ENCODE data around the gene LYPLAL1. TPM values are rescaled to one million over a fixed set of nuclear protein-coding genes. Genes with fewer than 3 reads are reported as not detected.

The LYPLAL1 gene
- total RNA-seq, 2 donors from 2014 or later = 27.6 to 35.7 TPM

DNA sequence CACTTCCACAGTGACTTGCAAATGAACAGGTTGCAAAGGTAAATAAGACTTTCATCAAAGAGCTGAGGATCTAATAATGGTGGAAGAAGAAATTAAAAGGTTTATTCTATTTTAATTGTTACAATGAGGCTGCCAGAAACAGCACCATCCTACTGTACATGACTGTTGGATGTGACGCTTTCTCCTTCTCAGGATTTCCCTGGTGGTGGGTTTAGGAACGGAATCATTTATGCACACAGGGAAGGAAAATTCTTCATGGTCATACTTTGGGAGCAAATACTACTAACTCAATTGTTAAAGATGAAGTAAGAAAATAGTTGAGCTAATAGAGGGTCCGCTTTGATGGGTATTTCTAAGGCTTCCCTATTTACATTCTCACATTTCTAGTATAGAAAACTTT is 22.2 kb upstream of the LYPLAL1 start:
- no peak for DNase-seq
- WGBS, 2 experiments (ENCODE audit: insufficient coverage in 1 of 2, insufficient read length in 1 of 2) = 100% methylated on average over 2 of the region's 3 CpGs; no CpG with 5 or more reads in 1 of the 2 experiments
- H3K4me3 ChIP-seq (ENCODE audit: low read length) = no peak overlapping the region
- Mint-ChIP-seq H3K4me3 (no peak overlapping the region), H3K4me1 (peaks cover 12% of the 10 kb centered on the region), H3K9me3 (no peaks in the 10 kb centered on the region), H3K27ac (no peak overlapping the region), H3K36me3 (ENCODE audit: low read depth) (no peaks in the 10 kb centered on the region), H3K27me3 (ENCODE audit: insufficient read depth) (no peaks in the 10 kb centered on the region)
- no peaks in the 10 kb centered on the region for H3K9me3 ChIP-seq (ENCODE audit: control insufficient read depth, low read length)
- no peaks in the 10 kb centered on the region for H3K27me3 ChIP-seq (ENCODE audit: control insufficient read depth, insufficient read depth, low read length, poor library complexity, severe bottlenecking)
- no peak overlapping the region for H3K9ac ChIP-seq (ENCODE audit: extremely low read depth, low read length, poor library complexity, severe bottlenecking)
- H3K36me3 ChIP-seq (ENCODE audit: control insufficient read depth, insufficient read depth, low read length) = no peaks in the 10 kb centered on the region
- H3K27ac ChIP-seq (ENCODE audit: low read depth, low read length) = no peak overlapping the region
- TF ChIP-seq, protein P1, sequence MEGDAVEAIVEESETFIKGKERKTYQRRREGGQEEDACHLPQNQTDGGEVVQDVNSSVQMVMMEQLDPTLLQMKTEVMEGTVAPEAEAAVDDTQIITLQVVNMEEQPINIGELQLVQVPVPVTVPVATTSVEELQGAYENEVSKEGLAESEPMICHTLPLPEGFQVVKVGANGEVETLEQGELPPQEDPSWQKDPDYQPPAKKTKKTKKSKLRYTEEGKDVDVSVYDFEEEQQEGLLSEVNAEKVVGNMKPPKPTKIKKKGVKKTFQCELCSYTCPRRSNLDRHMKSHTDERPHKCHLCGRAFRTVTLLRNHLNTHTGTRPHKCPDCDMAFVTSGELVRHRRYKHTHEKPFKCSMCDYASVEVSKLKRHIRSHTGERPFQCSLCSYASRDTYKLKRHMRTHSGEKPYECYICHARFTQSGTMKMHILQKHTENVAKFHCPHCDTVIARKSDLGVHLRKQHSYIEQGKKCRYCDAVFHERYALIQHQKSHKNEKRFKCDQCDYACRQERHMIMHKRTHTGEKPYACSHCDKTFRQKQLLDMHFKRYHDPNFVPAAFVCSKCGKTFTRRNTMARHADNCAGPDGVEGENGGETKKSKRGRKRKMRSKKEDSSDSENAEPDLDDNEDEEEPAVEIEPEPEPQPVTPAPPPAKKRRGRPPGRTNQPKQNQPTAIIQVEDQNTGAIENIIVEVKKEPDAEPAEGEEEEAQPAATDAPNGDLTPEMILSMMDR (conservative IDR thresholded peaks at IDR 0.05) = peak; percentile 52
- H3K4me1 ChIP-seq (ENCODE audit: control insufficient read depth, insufficient read depth, low read length) = no peaks in the 10 kb centered on the region

DNA sequence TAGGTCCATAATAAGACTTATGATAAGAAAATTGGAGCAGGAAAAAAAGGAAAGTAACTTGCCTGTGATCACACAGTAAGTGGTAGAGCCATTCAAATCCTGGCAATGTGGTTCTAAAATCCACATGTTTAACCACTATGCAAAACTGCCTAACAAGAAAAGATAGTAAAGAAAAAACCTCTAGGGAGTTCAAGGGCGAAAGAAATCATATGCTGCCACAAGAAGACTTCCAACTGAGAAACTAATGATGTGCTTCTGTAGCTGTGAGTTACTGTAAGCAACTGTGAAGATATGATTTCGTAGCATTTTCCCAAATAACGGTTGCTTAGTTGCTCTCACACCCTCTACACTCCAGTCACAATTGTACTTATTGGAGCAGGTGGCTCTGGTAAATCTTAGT is 20.9 kb upstream of the LYPLAL1 start:
- no peak overlapping the region for H3K27ac Mint-ChIP-seq
- H3K9me3 ChIP-seq (ENCODE audit: control insufficient read depth, low read length) = no peaks in the 10 kb centered on the region
- no peak overlapping the region for H3K4me3 ChIP-seq (ENCODE audit: low read length)
- 86% methylated on average over 1 of the region's 3 CpGs; no CpG with 5 or more reads in 1 of the 2 experiments for WGBS, 2 experiments (ENCODE audit: insufficient coverage in 1 of 2, insufficient read length in 1 of 2)
- no peak for DNase-seq
- H3K36me3 ChIP-seq (ENCODE audit: control insufficient read depth, insufficient read depth, low read length) = no peaks in the 10 kb centered on the region
- TF ChIP-seq, protein P1 (conservative IDR thresholded peaks at IDR 0.05) = no peak
- no peaks in the 10 kb centered on the region for H3K36me3 Mint-ChIP-seq (ENCODE audit: low read depth)
- H3K9ac ChIP-seq (ENCODE audit: extremely low read depth, low read length, poor library complexity, severe bottlenecking) = no peak overlapping the region
- H3K4me1 Mint-ChIP-seq = peaks cover 12% of the 10 kb centered on the region
- no peaks in the 10 kb centered on the region for H3K27me3 Mint-ChIP-seq (ENCODE audit: insufficient read depth)
- H3K27ac ChIP-seq (ENCODE audit: low read depth, low read length) = no peak overlapping the region
- no peaks in the 10 kb centered on the region for H3K9me3 Mint-ChIP-seq
- H3K27me3 ChIP-seq (ENCODE audit: control insufficient read depth, insufficient read depth, low read length, poor library complexity, severe bottlenecking) = no peaks in the 10 kb centered on the region
- no peaks in the 10 kb centered on the region for H3K4me1 ChIP-seq (ENCODE audit: control insufficient read depth, insufficient read depth, low read length)
- no peak overlapping the region for H3K4me3 Mint-ChIP-seq

DNA sequence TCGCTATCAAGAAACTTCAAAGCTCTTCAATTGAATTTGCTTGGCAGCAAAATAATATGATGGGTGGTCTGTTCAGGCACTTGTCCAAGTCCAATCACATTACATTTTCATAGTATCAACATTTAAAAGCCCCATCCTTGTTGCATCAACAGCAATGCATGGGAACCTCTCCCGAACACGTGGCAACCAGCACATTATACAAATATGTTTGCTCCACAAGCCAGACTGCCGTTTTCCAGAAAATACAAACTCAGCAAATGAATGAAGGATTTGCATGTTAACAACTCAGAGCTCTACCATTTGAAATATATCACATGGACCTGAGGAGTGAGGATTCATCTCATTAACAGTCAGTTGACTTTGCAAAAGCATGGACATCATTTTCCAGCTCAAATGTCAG is 20.0 kb upstream of the LYPLAL1 start:
- no peak overlapping the region for H3K9ac ChIP-seq (ENCODE audit: extremely low read depth, low read length, poor library complexity, severe bottlenecking)
- H3K4me1 ChIP-seq (ENCODE audit: control insufficient read depth, insufficient read depth, low read length) = no peaks in the 10 kb centered on the region
- H3K27ac Mint-ChIP-seq = no peak overlapping the region
- no peak for DNase-seq
- H3K36me3 Mint-ChIP-seq (ENCODE audit: low read depth) = no peaks in the 10 kb centered on the region
- no peaks in the 10 kb centered on the region for H3K36me3 ChIP-seq (ENCODE audit: control insufficient read depth, insufficient read depth, low read length)
- no peaks in the 10 kb centered on the region for H3K9me3 ChIP-seq (ENCODE audit: control insufficient read depth, low read length)
- H3K27me3 ChIP-seq (ENCODE audit: control insufficient read depth, insufficient read depth, low read length, poor library complexity, severe bottlenecking) = no peaks in the 10 kb centered on the region
- no peak overlapping the region for H3K4me3 ChIP-seq (ENCODE audit: low read length)
- 92 to 100% methylated on average over 1 to 4 of the region's 4 CpGs for WGBS, 2 experiments (ENCODE audit: insufficient coverage in 1 of 2, insufficient read length in 1 of 2)
- no peak overlapping the region for H3K4me3 Mint-ChIP-seq
- peaks cover 12% of the 10 kb centered on the region for H3K4me1 Mint-ChIP-seq
- TF ChIP-seq, protein P1 (conservative IDR thresholded peaks at IDR 0.05) = no peak
- no peaks in the 10 kb centered on the region for H3K9me3 Mint-ChIP-seq
- H3K27me3 Mint-ChIP-seq (ENCODE audit: insufficient read depth) = no peaks in the 10 kb centered on the region
- H3K27ac ChIP-seq (ENCODE audit: low read depth, low read length) = no peak overlapping the region
